Measurements from ENCODE around the gene PDE4D.
"Not testable (repeated sequence)": the region's sequence is repeated elsewhere in the genome, so short reads cannot be mapped to it uniquely, and the experiment has no call there.

DNA sequence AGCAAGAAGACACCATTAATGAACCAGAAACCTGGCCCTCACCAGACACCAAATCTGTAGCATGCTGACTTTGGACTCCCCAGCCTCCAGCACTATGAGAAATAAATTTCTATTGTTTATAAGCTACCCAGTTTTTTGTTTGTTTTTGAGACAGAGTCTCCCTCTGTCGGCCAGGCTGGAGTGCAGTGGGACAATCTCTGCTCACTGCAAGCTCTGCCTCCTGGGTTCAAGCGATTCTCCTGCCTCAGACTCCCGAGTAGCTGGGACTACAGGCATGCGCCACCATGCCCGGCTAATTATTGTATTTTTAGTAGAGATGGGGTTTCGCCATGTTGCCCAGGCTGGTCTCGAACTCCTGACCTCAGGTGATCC is 227.7 kb downstream of the PDE4D start:
- not testable (repeated sequence) for TF ChIP-seq POLR2A (IDR thresholded peaks at IDR 0.05; ENCODE audit: low read depth, low read length); TAF1 (IDR thresholded peaks at IDR 0.05; ENCODE audit: low read depth, low read length); POLR2AphosphoS5 (IDR thresholded peaks at IDR 0.05; ENCODE audit: low read depth, low read length); SPI1 (IDR thresholded peaks at IDR 0.05; ENCODE audit: low read depth, low read length); PAX5 (IDR thresholded peaks at IDR 0.05; ENCODE audit: insufficient read depth, low read length, severe bottlenecking); POU2F2 (IDR thresholded peaks at IDR 0.05; ENCODE audit: low read depth, low read length)
